Measurements from ENCODE around the gene IFT43.

Gene IFT43

DNA sequence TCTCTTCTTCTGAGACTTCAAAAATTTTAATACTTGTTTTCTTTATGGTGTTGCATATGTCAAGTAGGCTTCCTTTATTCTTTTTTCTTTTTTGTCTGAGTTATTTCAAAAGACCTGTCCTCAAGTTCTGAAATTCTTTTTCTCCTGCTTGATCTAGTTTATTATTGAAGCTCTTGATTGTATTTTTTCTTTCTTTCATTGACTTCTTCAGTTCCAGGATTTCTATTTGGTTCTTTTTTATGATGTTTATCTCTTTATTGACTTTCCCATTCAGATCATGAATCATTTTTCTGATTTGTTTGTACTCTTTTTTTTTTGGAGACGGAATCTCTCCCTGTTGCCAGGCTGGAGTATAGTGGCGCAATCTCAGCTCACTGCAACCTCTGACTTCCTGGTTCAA, 34.1 kb downstream of the IFT43 start:
- DNase-seq: no peak

DNA sequence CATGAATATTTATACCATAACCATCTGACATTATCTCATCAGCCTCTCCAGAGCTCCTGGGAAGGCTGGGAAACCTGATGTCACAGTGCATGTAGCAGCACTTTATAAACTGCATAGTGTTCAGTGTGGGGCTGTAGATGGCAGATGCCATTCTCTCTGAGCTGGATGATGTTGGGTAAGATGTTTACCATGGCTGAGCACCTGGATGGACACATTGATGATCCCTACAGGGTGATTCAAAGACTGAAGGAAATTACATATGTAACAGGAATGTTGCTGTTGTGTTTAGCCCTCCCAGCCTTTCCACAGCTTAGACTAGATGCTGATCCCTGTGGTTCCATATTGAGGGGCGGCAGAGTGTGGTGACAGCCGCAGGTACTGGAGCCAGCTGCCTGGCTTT, 37.4 kb downstream of the IFT43 start:
- no peak for DNase-seq

DNA sequence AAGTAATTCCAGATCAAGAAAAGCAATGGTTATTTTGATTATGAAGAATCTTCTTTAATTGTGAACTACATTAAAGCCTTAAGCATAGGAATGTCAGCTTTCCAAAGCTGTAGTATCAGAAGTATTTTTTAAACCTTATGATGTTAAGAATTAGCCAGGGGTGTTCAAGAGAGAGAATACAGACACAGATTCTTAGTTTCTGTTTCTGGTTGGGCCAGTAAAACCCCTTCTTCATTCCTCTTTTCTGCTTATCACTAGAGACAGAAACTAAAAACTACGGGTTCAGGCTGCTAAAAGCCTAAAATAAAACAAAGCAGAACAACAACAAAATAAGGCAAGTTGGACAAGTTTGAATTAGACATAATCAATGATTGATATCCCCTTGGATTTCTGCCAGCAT, 38.2 kb downstream of the IFT43 start:
- DNase-seq: no peak

DNA sequence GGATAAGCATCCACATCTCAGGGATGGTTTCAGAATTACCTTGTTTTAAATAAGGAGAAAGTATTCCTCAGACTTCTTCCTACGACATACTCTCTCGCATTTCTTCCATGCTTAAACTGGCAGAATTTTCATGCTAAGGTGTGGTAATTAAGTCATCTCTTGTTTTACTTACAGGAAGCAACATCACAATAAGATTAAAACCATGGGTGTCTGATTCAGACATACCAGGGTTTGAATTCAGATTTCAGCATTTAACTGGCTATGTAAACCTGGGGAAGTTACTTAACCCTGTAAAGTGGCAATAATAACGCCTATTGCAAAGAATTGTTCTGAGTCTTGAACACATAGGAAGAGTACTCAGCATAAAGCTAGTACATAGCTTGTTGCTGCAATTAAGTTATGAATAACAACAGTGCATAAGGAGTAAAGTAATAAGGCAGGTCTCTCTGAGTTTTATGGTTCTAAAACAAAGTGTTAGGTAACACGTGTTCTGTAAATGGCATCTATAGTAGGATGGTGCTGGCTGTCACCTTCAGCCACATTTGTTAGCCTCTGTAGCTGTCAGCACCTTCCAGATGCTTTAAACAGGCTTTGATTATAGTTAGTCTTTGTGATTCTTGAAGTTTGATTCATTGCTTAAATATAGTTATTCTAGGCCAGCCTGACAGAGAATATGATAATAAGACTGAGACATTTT, 38.8 kb downstream of the IFT43 start:
- DNase-seq: no peak

DNA sequence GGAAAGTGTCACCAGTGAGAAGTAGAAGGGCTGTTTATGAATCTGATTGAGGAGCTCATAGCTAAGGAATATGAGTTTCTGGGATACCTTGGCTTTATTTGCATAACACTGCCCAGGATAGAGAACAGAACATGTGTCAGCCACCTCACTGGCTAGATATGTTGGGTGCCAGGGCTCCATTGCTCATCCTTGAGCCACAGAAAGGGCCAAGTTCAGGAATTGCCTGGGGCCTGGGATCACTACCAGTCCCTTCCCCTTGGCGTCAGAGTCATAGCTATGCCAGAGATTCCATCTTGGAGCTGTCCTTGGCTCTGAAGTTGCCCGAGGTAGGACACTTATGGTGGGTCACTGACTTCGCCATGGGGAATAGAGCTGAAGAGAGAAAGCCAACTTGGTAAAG, 49.0 kb downstream of the IFT43 start:
- no peak for DNase-seq

DNA sequence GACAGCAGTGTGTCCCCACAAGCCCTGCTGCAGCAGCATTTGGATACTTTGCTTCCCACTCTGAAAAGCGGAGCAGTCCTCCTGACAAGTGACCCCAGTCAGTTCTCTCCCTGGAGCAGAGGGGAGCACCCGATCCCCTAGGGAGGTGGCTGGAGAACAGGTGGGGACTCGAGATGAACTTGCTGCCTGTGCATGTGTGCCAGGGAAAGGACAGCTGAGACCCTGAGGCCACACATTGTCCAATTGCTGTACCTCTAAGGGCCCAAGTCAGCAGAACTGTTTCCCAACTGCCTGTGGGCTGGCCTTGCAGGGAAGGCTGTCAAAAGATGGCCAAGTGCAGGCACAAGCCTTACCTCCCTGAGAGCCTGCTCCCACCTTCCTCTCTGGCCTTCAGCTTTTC, 55.1 kb downstream of the IFT43 start:
- DNase-seq: no peak

DNA sequence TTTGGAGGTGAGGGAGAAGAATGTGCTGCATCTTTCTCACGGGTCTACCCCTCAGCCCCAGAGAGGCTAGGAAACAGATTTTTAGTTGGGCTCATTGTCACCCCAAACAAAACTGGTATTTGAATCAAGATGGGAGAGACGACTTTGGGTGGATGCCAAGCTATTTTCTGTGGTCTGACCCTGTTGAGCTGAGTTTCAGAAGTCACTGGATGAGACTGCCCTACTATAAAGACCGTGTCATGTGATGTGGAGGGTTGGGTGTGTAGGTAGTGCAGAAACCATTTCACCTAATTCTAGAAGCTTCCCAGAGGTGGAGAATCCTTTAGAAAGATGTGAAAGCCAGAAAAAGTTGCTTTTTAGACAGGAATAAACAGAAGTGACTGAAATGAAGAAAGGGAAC, 60.2 kb downstream of the IFT43 start:
- no peak for DNase-seq

DNA sequence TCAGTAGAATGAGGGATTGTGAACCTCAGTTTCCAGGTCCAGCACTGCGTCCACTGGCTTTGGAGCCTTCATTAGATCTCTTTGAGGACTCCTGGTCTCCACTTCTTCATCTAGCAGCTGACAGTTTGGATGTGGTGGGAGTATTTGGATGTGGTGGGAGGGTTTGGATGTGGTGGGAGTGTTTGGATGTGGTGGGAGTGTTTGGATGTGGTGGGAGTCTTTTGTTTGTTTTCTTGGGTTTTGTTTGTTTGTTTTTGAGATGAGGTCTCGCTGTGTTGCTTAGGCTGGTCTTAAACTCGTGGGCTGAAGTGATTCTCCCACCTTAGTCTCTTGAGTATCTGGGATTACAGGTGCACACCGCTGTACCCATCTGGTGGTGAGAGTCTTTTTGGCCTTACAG, 64.7 kb downstream of the IFT43 start:
- no peak for DNase-seq

DNA sequence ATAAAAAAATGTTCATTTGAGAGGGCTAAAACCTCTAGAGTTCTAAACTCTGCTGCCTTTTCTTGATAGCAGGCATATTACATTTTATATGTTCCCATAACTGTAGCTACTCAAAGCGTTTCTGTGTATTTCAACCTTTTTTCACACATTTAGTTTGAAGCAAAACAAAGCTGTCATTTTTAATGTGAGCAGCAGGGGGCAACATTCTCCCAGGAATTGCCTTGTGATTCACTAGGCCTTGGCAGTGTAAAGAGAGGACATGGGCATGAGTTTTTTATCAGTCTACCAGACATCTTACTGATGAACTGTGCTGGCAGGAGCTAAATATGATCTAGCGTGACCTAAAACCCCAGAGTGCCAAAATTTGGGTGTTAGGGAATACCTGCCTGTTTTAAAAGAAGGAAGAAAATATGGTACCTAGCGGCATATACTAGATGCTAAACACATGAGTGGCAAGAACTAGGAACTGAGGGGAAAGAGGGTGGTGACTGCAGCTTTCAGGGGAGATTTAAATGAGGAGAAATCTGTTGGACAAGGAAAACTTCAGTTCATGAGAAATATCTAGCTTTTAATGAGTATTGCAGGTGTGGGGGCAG, 65.3 kb downstream of the IFT43 start:
- DNase-seq: peak; percentile 40

DNA sequence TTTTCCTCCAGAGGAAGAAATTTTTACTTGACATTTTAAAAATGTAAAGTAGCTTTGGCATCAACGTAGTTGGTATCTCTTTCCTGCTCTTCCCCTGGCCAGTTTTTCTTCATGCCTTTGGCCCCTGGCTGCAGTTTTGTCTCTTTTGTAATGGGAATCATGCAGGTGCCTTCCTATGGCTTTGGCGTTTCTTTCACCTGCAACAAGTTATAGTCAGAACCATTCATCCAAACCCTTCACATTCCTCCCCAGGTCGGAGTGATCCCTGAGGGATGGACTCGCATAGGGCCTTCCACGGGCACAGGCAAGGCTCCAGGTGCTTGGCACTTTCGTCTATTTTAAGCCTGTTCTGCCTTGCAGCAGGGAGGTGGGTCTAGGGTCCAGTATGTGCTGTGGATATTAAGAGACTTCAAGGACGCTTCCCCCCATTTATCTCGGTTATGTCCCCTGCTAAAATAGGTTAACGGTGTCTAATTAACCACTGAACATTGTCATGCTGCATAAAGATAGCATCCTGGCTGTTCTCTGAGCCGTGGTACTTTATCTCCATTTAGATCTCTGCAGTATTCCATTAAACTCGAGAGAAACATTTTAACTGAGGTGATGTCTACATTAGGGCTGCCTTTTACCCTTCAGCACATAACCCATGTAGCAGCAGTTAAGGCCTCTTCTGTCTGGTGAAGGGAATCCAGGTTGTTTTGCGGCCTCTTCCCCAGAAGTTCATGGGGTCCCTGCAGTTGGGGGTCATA, 66.3 kb downstream of the IFT43 start:
- DNase-seq: no peak

DNA sequence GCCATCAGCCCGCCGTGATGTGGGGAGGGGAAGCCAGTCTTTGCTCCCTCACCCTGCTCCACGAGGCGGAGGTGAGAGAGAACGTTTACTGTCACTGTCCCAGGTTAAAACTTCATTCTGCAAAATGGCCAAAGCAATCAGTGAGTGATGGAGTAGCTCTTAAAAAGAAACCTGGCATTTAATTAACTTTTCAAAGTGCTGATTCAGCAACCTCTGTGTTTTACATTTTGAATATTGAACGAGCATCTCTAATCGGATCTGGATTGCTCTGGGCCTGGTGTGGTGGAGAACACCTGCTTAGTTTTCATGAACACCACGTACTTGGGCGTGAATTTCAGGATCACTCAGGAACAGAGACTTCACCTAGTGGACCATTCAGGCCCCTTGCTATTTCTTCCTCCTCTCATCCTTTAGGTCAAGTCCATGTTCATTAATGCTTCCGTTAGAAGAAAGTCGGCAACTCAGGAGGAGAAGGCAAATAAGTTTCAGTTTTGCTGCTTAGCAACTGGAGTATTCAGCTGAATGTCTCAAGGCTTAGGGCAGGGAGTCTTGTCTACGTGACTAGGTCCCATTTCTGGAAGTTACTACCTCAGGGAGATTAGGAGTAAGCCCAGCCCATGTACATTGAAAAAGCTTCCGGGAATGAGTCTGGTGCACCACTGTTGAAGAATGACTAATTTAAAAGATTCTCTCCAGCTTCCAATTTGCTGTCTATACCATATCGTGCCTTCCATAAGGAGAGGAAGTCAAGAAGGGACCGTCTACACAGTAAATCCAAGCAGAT, 68.2 kb downstream of the IFT43 start:
- DNase-seq: no peak

DNA sequence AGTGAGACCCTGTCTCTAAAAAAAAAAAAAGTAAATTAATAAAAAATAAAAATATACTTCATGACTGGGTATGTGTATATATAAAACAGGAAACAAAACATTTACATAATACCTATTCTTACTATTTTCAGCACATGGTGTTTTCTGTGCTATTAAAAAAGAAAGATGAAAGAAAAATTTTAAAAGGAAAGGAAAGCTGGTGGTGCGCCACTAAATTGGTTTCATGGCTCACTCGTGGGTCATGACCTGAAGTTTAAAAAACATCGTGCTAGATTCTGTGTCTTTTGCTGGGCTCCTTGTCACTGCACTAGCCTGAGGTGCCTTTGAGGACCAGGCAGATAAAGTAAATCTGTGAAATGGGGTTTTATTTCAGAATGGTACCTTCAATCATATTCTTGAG, 69.8 kb downstream of the IFT43 start:
- no peak for DNase-seq

DNA sequence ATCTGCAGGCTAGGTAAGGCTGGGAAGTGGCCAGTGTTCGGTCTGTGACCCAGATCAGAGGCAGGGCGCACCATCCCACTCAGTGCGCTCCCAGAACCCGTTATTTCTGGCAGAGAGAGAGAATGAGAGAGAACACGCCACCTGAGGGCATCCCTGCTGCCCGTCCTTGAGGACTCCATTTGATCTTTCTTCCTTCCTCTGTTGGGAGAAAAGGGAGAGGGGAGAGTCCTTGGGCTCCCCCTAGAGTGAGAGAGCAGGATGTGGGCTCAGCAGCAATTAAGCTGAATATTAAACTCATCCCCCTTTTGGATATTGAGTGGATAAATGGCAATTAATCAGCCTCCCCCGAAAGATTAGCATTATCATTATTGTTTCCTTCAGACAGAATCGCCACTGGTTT, 70.6 kb downstream of the IFT43 start:
- no peak for DNase-seq

DNA sequence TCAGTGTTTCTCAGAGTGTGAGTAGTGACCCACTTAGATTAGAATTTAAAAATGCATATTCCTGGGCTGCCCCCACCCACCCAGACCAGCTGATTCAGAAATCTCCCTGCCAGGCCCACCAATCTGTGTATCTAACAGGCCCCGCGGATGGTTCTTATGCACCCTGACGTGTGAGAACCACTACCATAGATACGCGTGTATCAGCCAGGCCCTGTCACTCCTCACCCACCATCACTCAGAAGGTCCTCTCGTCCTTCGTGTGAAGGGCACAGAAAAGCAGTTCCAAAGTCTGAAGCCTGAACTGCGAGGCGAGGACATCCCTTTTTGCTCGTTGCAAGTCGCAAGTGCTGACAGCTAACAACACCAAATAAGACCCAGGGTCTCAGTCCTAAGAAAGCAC, 72.4 kb downstream of the IFT43 start:
- DNase-seq: no peak

DNA sequence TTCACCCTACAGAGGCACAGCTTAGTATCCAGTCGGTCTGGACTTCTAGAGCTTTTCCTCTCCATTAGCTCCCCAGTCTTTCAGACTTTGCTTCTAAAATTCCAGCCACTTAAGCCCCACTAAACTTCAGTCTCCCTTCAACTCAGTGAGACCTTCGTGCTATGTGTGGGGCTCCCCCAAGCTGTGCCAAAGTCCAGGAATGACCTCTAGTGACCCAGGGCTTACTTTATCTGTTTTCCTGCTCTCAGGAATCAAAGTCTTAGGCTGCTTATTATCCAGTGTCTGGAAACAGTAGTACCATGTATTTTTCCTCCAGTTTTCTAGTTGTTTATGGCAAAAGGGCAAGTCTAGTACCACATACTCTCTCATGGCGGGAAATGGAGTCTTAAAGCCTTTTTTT, 77.8 kb downstream of the IFT43 start:
- no peak for DNase-seq

DNA sequence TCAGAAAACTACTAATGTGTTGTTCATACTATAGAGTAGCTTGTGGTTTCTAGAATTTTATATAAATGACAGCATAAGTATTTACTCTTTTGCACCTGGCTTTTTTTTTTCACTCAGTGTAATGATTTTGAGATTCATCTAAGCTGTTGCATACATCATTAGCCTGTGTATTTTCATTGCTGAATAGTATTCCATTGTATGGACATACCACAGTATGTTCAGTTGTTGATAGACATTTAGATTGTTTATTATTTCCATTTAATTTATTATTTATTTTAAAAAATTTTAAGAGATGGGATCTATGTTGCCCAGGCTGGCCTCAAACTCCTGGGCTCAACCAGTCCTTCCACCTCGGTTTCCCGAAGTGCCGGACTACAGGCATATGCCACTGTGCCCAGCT, 80.0 kb downstream of the IFT43 start:
- DNase-seq: no peak

DNA sequence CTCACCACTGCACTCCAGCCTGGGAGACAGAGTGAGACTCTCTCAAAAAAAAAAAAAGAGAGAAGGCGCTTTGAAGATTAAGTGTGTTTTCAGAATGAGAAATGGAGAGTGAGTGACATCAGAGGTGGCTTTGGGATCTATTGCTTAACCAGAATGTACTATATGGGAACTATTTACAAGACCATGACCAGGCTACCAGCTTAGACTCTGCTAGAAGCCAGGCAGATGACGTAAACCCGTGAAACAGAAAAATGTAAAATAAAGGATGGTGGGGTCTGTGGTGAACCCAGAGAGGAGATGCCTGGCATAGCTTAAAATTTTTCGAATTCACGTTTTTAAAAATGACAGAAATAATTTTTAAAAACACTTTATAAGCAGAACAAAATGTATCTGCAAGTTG, 82.0 kb downstream of the IFT43 start:
- no peak for DNase-seq

DNA sequence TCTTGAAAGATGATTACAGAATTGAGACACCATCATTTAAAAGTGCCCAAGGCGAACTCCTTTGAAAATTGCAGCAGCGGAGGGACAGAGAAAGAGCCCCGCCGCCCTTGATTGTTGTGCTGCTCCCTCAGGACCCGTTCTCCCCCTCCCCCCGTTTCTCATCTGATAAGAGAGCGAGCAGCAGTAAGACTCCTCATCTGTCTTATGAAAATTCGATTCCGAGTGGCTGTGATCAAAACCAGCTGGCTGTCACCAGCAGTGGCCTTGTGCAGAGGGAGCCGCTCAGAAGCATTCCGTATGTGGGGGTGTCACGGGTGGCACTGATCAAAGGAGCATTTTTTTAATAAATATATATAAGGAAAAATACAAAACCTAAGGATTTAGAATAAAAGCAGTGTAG, 88.2 kb downstream of the IFT43 start:
- DNase-seq: no peak

DNA sequence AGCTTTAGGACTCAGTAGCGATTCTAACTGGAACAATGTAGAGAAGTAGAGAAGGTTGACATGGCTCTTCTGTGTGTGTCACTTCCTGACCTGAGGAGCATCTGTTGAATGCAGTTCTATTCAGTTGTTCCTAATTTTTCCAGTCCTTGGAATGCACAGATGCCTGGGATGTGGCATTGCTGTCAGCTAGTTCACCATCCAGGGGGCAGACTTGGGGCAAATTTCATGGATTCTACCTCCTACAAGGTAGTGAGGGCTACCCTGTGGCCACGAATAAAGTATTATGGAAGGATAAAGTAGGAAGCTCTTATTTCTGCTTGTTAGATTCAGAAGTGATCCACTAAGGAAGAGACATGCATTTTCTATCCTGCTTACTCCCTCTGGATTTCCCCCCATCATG, 91.8 kb downstream of the IFT43 start:
- DNase-seq: no peak

DNA sequence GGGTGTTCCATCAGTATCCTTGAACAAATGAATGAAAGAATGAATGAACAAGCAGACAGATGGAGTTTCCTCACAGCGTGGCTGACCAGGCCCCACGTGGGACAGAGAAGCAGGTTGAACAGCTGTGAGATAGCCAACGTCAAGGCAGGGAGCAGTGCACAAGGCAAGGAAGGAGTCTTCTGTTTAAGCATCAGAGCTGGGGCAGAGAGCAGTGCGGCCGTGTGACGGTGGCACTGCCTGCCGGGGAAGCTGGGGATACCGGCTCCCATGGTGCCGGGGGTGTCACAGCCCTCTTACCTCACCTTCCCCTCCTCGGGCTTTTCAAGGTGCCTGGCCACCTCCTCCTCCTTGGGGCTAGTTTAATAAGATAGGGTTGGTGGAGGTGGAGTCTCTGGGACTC, 92.9 kb downstream of the IFT43 start:
- DNase-seq: no peak

DNA sequence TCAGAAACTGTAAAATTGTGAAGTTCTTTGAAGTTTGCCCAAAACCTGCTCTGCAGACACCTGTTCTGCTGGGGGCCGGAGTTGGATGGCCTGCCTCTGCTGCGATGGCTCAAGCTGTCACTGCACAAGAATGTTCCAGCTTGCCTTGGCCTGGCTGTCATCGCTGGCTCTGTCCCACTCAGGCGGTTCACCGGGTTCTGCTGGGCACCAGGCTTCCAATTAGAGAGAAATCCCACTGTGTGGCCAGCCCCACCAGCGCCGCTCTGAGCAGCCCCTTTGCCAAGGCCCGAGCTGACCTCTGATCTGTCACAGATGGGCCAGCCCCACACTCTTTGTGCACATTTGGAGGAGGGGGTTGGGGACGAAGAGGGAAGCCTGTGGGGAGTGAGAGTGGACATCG, 94.5 kb downstream of the IFT43 start:
- no peak for DNase-seq

DNA sequence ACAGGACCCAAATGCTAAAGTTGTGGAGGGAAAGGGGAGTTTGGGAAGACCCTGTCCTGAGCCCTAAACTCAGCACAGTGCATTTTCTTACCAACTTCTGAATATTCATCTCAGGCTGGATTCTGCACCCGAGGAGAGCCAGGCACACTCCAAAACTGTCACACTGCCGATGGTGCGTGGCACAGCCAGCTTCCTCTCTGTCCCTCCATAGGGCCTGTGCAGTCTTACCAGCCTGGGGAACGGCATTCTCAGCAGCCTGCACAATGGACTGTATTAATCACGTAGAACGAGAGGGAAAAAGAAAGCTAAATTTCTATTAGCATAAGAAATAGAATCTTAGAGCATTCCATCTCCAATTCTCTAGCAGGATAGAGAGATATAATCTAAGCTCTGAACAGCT, 94.9 kb downstream of the IFT43 start:
- no peak for DNase-seq

DNA sequence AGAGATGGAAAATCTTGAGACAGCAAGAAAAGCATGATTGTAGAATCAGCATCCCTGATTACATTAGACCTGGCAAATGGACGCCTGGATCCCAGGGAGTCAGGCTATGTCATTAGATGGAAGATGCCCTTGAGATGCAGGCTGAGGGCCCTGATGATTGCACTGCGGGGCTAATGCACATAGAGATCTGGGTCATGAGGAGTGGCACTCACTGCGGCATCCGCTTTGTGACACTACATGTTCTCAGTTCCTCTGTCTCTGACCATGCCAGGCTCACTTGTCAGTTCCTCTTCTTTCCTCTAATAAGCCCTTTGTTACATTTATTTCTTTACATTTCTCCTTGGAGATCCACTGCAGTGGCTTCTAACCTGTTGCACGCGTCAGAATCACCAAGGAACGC, 96.1 kb downstream of the IFT43 start:
- no peak for DNase-seq
